Stimulated activated CD4-positive, alpha-beta T cell treated with anti-CD3 and anti-CD28 coated beads, Interleukin-12 subunit alpha, Interleukin-12 subunit beta, amount 100 ng/mL, for 24 hours (primary cell): ENCODE data around the gene JAM3.

Source experiments
- DNase-seq, 2 experiments: peaks; one replicate each; pipeline ENCODE4 v3.0.0-alpha.2; 2020; ENCODE audit warnings: low read depth in 2 of 2

The JAM3 gene

GRCh38 chr11:134068829-134069425, at the start of gene JAM3:
Gene JAM3 (plus strand): TSS chr11:134069072. CDS start chr11:134069084, 12 bp downstream.
- peak; percentile 92 to 95 for DNase-seq

GRCh38 chr11:134019500-134019899, 49.4 kb upstream of the JAM3 start:
- DNase-seq = no peak

GRCh38 chr11:134020598-134020997, 48.3 kb upstream of the JAM3 start:
- no peak for DNase-seq

- DNase-seq = no peak
Observed at GRCh38 chr11:134021326-134021725, 47.5 kb upstream of the JAM3 start.

- no peak for DNase-seq
Observed at GRCh38 chr11:134022748-134023147, 46.1 kb upstream of the JAM3 start.

GRCh38 chr11:134024420-134025081, 44.3 kb upstream of the JAM3 start:
- no peak for DNase-seq

- DNase-seq = no peak
Observed at GRCh38 chr11:134025082-134025429, 43.8 kb upstream of the JAM3 start.

- no peak for DNase-seq
Observed at GRCh38 chr11:134026655-134027343, 42.1 kb upstream of the JAM3 start.

GRCh38 chr11:134027671-134028070, 41.2 kb upstream of the JAM3 start:
- no peak for DNase-seq

- DNase-seq = no peak
Observed at GRCh38 chr11:134028368-134028920, 40.4 kb upstream of the JAM3 start.

- DNase-seq = no peak
Observed at GRCh38 chr11:134030853-134031252, 38.0 kb upstream of the JAM3 start.

GRCh38 chr11:134032043-134032442, 36.8 kb upstream of the JAM3 start:
- no peak for DNase-seq

- DNase-seq = no peak
Observed at GRCh38 chr11:134032501-134033091, 36.3 kb upstream of the JAM3 start.

GRCh38 chr11:134033276-134033675, 35.6 kb upstream of the JAM3 start:
- DNase-seq = no peak

- peak; percentile 43 to 52 for DNase-seq
Observed at GRCh38 chr11:134033696-134034491, 35.0 kb upstream of the JAM3 start.

- DNase-seq = no peak
Observed at GRCh38 chr11:134034496-134035381, 34.1 kb upstream of the JAM3 start.

GRCh38 chr11:134036492-134037045, 32.3 kb upstream of the JAM3 start:
- no peak for DNase-seq

GRCh38 chr11:134037046-134037908, 31.6 kb upstream of the JAM3 start:
- peak; percentile 27 to 53 for DNase-seq

GRCh38 chr11:134038897-134039470, 29.9 kb upstream of the JAM3 start:
- DNase-seq = no peak
